Esophagus muscularis mucosa (tissue), 4 donors: Measurements from ENCODE around the gene LITAF. TPM values are rescaled to one million over a fixed set of nuclear protein-coding genes. Genes with fewer than 3 reads are reported as not detected.

Experiments
- DNase-seq: peaks from one replicate; pipeline ENCODE4 v3.0.0-alpha.2; 2017; ENCODE audit errors: extremely low spot score
- H3K27ac ChIP-seq, 4 donors: fragments of 200-600 bp; sonication (generic); replicated peaks in 1 of 4; 1 replicate in 3 of 4; 2 replicates in 1 of 4; pipeline ENCODE4 v1.5.1; 2016 to 2019; ENCODE audit warnings: mild to moderate bottlenecking in 1 of 4
- H3K27me3 ChIP-seq, 4 donors: fragments of 200-600 bp; sonication (generic); one replicate each; pipeline versions ENCODE4 v1.5.1 to v1.6.0; 2016 to 2019
- H3K36me3 ChIP-seq, 4 donors: fragments of 200-600 bp; sonication (generic); one replicate each; pipeline ENCODE4 v1.5.1; 2016 to 2019
- H3K4me1 ChIP-seq, 4 donors: fragments of 200-600 bp; sonication (generic); one replicate each; pipeline ENCODE4 v1.5.1; 2016 to 2019
- H3K4me3 ChIP-seq, 4 donors: fragments of 200-600 bp; sonication (generic); 1 replicate in 2 of 4; 2 replicates in 2 of 4; pipeline ENCODE4 v1.5.1; 2016 to 2019; ENCODE audit warnings: mild to moderate bottlenecking in 4 of 4, moderate library complexity in 1 of 4
- H3K9me3 ChIP-seq, 4 donors: fragments of 200-600 bp; sonication (generic); 1 replicate in 3 of 4; 2 replicates in 1 of 4; pipeline ENCODE4 v1.5.1; 2016 to 2019
- CTCF ChIP-seq, 3 experiments: fragments of 200-600 bp in 2 of 3; fragments of 450-650 bp in 1 of 3; sonication (generic) in 2 of 3; IDR thresholded peaks; one replicate each; pipeline ENCODE4 v1.5.1; 2017 to 2019; ENCODE audit warnings: antibody characterized with exemption in 3 of 3, mild to moderate bottlenecking in 2 of 3, moderate library complexity in 1 of 3
- EP300 ChIP-seq: sonication (generic); formaldehyde crosslinking; IDR thresholded peaks from one replicate; pipeline ENCODE4 v1.6.1; 2017; ENCODE audit warnings: antibody characterized with exemption
- POLR2A ChIP-seq: fragments of 450-650 bp; IDR thresholded peaks from one replicate; pipeline ENCODE4 v1.6.1; 2017; ENCODE audit warnings: antibody characterized with exemption, moderate library complexity, mild to moderate bottlenecking, low read depth
- POLR2AphosphoS5 ChIP-seq, 2 donors: sonication (generic); formaldehyde crosslinking; IDR thresholded peaks; one replicate each; pipeline ENCODE4 v1.6.1; 2017; ENCODE audit warnings: antibody characterized with exemption in 2 of 2
- WGBS: methylation state at CpG from one replicate; pipeline ENCODE4 v1.1.5; 2018; 5-methylcytosine and 5-hydroxymethylcytosine counted together
- intact Hi-C: fragments of 100-400 bp; cut with DNase I; formaldehyde crosslinking; loops from one replicate; pipeline ENCODE4 v1.15.1; 2023
- total RNA-seq, 4 donors: library from RNA; depleted of rRNA; stranded (reverse); fragments of >200 nt; gene quantifications; one replicate each; pipeline versions ENCODE4 v1.1.0 to v1.2.1, GENCODE V29; 2016

The LITAF gene
- total RNA-seq, 4 donors from 2014 or later, result 28.7 to 88.3 (median 36.8) TPM

DNA sequence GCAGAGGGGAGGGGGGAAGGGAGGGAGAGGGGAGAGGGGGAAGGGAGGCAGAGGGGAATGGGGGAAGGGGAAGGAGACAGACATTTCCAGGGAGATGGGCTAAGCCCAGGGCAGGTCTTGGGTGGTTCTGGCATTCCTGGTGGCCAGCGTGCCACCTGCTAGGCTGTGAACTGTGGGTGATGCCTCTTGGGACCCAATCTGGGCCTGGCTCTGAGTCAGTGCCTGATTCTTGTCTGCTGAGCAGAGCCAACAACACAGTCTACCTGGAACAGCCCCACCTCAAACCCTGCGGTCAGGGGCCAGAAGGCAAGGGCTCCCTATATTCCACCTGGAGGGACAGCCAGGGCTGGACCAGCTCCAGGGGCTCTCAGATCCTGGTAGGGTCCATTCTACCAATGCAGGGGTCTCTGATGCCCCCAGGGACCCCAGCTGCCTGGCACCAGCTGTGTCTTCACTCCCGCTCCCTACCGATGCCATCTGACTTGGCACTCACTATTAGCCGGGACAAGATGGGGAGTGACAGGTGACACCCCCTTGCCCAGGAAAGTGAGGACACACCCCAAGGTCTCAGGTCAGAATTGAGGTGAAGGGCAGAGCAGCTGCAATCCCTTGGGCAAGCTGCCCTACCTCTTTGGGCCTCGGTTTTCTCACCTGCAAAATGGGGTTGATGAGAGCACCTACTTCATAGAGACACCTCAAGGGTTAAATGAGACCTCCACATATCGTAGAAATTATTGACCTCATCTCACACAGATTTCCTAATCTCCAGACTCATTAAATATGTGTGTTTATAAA lies 87.2 kb downstream of the LITAF start:
- Histone ChIP-seq H3K4me3 (no peak overlapping the region), H3K9me3 (no peaks in the 10 kb centered on the region), H3K36me3 (no peaks in the 10 kb centered on the region), H3K4me1 (peaks cover 27 to 35% (median 33%) of the 10 kb centered on the region in 4 donors), H3K27me3 (no peaks in the 10 kb centered on the region), H3K27ac (no peak overlapping the region)
- no peak for TF ChIP-seq POLR2A
- no peak for TF ChIP-seq EP300
- TF ChIP-seq POLR2AphosphoS5 (IDR thresholded peaks at IDR 0.05), result no peak
- TF ChIP-seq CTCF (IDR thresholded peaks at IDR 0.05), result no peak
- 81% methylated on average over 6 of the region's 7 CpGs for WGBS
- intact Hi-C loops, result loop anchor here (10.0 kb wide), 1 partner anchor 85 kb away; no protein-coding TSS in a partner anchor
- no peak for DNase-seq

GRCh38 chr16:11498683-11499082 lies 88.0 kb downstream of the LITAF start:
- Histone ChIP-seq H3K4me1 (peaks cover 27 to 39% (median 33%) of the 10 kb centered on the region in 4 donors), H3K9me3 (no peaks in the 10 kb centered on the region), H3K27ac (no peak overlapping the region), H3K27me3 (no peaks in the 10 kb centered on the region), H3K4me3 (no peak overlapping the region), H3K36me3 (no peaks in the 10 kb centered on the region)
- WGBS, result 77% methylated on average over 6 of the region's 6 CpGs
- intact Hi-C loops, result no loop called here
- TF ChIP-seq POLR2A (no peak), CTCF (IDR thresholded peaks at IDR 0.05) (no peak)
- DNase-seq, result no peak

GRCh38 chr16:11497851-11498289 lies 88.8 kb downstream of the LITAF start:
- intact Hi-C loops, result no loop called here
- 58% methylated on average over 5 of the region's 5 CpGs for WGBS
- Histone ChIP-seq H3K4me3 (no peak overlapping the region), H3K36me3 (no peaks in the 10 kb centered on the region), H3K4me1 (peaks cover 27 to 39% (median 33%) of the 10 kb centered on the region in 4 donors), H3K27ac (peak overlapping the region; percentile 69 to 77 (median 72)), H3K9me3 (no peaks in the 10 kb centered on the region), H3K27me3 (no peaks in the 10 kb centered on the region)
- no peak for DNase-seq
- TF ChIP-seq POLR2A, result no peak
- no peak for TF ChIP-seq EP300
- no peak for TF ChIP-seq CTCF (IDR thresholded peaks at IDR 0.05)
- TF ChIP-seq POLR2AphosphoS5 (IDR thresholded peaks at IDR 0.05), result no peak

Other genes with a start within 250 kb of the LITAF start
- 1 to 10 TPM in 1 of 4 donors, under 1 TPM in 2, not detected in 1; 0.29 to 1.7 (median 0.33) TPM for gene RMI2, start 241.5 kb downstream of the LITAF start, total RNA-seq
- gene SNN, start 81.5 kb upstream of the LITAF start, total RNA-seq, result 10 to 100 TPM; 30.7 to 66.9 (median 33.6) TPM
- 10 to 100 TPM; 32.4 to 47.2 (median 38.2) TPM for gene TXNDC11, start 155.9 kb upstream of the LITAF start, total RNA-seq
- gene ZC3H7A, start 210.3 kb upstream of the LITAF start, total RNA-seq, result 10 to 100 TPM; 51.1 to 61.0 (median 61.0) TPM